ENCODE measurements around the gene HTRA2. TPM values are rescaled to one million over a fixed set of nuclear protein-coding genes. Genes with fewer than 3 reads are reported as not detected.

The HTRA2 gene
- total and polyA plus RNA-seq, 4 donors = 13.3 to 81.8 (median 18.5) TPM

DNA sequence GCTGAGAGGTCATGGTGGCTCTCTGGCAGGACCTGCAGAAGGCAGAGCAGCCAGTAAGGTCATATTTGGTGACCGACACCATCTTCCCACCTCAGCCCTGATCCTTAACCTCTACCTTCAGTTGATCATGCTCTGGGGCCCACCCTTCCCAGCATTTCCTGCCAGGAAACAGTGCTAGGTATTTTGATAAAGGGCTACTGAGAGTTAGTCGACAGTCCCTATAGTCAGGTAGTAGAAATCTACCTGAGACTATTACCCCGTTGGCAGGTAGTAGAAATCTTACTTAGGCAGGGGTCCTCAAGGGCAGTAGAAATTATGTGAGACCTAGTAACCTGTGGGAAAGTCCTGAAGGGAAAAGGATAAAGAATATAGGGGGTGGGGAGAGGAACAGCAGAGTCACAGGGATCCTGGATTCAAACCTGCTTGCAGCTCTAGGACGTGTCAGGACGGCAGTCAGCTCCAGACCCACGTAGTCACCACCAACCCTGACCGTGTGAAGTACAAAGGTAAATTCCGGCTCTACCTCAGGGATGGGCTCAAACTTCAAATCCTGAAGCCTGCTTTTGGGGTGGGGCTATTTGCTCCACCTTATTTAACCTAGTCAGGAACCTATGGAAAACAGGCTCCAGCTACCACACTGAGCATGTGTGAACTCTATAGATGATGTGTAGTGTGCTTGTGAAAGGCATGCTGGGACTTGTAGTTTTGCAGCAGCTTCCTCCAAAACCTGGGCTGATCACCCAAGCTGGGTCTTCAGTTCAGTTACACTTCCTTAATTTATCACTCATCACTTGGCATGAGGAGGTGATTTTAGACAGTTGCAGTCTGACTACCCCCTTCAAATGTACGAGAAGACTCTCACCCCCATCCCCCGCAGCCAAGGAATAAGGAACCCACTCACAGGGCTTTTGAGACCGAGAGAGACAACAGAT, 3.8 kb upstream of the HTRA2 start, which contains the start of gene DQX1:
Gene DQX1, minus strand, starts transcription at position 515 of the 932 bp plus-strand sequence. Its CDS starts 502 bp downstream, at position 13.
- Histone ChIP-seq H3K27me3 (ENCODE audit: control insufficient read depth in 4 of 4, insufficient read depth in 4 of 4, low read length in 3 of 4) (no peaks in the 10 kb centered on the region), H3K36me3 (ENCODE audit: control insufficient read depth in 4 of 4, insufficient read depth in 3 of 4, low read depth in 1 of 4, low read length in 3 of 4) (peaks cover 9 to 20% (median 17%) of the 10 kb centered on the region in 4 donors), H3K27ac (ENCODE audit: low read depth in 1 of 2, low read length in 2 of 2) (no peak within 1 kb of the TSS), H3K4me3 (ENCODE audit: low read depth in 1 of 3, low read length in 3 of 3) (no peak within 1 kb of the TSS), H3K9ac (ENCODE audit: low read depth in 1 of 2, low read length in 2 of 2) (no peak within 1 kb of the TSS), H3K4me1 (ENCODE audit: control insufficient read depth in 4 of 4, insufficient read depth in 4 of 4, low read length in 3 of 4) (peaks cover 8 to 22% (median 16%) of the 10 kb centered on the region in 4 donors), H3K9me3 (ENCODE audit: control insufficient read depth in 4 of 4, low read length in 3 of 4) (no peaks in the 10 kb centered on the region)
- DNase-seq (ENCODE audit: low spot score) = no peak
- 85% methylated on average over 11 of the region's 11 CpGs for WGBS
- TF ChIP-seq FOXA2 (IDR thresholded peaks at IDR 0.05) (no peak), RAD21 (IDR thresholded peaks at IDR 0.05) (no peak), FOXA1 (IDR thresholded peaks at IDR 0.05) (no peak), TAF1 (conservative IDR thresholded peaks at IDR 0.05) (no peak), HNF4A (conservative IDR thresholded peaks at IDR 0.05) (no peak), GABPA (IDR thresholded peaks at IDR 0.05 in 1 of 2, conservative IDR thresholded peaks at IDR 0.05 in 1 of 2) (no peak), JUND (IDR thresholded peaks at IDR 0.05) (no peak), HNF4G (IDR thresholded peaks at IDR 0.05) (no peak), EGR1 (IDR thresholded peaks at IDR 0.05; ENCODE audit: low read depth in 2 of 2) (no peak), SP1 (IDR thresholded peaks at IDR 0.05) (no peak)
- TF ChIP-seq, protein P1, sequence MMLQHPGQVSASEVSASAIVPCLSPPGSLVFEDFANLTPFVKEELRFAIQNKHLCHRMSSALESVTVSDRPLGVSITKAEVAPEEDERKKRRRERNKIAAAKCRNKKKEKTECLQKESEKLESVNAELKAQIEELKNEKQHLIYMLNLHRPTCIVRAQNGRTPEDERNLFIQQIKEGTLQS (IDR thresholded peaks at IDR 0.05) = no peak
- TF ChIP-seq, protein P2, sequence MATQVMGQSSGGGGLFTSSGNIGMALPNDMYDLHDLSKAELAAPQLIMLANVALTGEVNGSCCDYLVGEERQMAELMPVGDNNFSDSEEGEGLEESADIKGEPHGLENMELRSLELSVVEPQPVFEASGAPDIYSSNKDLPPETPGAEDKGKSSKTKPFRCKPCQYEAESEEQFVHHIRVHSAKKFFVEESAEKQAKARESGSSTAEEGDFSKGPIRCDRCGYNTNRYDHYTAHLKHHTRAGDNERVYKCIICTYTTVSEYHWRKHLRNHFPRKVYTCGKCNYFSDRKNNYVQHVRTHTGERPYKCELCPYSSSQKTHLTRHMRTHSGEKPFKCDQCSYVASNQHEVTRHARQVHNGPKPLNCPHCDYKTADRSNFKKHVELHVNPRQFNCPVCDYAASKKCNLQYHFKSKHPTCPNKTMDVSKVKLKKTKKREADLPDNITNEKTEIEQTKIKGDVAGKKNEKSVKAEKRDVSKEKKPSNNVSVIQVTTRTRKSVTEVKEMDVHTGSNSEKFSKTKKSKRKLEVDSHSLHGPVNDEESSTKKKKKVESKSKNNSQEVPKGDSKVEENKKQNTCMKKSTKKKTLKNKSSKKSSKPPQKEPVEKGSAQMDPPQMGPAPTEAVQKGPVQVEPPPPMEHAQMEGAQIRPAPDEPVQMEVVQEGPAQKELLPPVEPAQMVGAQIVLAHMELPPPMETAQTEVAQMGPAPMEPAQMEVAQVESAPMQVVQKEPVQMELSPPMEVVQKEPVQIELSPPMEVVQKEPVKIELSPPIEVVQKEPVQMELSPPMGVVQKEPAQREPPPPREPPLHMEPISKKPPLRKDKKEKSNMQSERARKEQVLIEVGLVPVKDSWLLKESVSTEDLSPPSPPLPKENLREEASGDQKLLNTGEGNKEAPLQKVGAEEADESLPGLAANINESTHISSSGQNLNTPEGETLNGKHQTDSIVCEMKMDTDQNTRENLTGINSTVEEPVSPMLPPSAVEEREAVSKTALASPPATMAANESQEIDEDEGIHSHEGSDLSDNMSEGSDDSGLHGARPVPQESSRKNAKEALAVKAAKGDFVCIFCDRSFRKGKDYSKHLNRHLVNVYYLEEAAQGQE (IDR thresholded peaks at IDR 0.05) = no peak
- TF ChIP-seq, protein P3, sequence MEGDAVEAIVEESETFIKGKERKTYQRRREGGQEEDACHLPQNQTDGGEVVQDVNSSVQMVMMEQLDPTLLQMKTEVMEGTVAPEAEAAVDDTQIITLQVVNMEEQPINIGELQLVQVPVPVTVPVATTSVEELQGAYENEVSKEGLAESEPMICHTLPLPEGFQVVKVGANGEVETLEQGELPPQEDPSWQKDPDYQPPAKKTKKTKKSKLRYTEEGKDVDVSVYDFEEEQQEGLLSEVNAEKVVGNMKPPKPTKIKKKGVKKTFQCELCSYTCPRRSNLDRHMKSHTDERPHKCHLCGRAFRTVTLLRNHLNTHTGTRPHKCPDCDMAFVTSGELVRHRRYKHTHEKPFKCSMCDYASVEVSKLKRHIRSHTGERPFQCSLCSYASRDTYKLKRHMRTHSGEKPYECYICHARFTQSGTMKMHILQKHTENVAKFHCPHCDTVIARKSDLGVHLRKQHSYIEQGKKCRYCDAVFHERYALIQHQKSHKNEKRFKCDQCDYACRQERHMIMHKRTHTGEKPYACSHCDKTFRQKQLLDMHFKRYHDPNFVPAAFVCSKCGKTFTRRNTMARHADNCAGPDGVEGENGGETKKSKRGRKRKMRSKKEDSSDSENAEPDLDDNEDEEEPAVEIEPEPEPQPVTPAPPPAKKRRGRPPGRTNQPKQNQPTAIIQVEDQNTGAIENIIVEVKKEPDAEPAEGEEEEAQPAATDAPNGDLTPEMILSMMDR (IDR thresholded peaks at IDR 0.05; ENCODE audit: low read depth, low read length, missing input control) = no peak

DNA sequence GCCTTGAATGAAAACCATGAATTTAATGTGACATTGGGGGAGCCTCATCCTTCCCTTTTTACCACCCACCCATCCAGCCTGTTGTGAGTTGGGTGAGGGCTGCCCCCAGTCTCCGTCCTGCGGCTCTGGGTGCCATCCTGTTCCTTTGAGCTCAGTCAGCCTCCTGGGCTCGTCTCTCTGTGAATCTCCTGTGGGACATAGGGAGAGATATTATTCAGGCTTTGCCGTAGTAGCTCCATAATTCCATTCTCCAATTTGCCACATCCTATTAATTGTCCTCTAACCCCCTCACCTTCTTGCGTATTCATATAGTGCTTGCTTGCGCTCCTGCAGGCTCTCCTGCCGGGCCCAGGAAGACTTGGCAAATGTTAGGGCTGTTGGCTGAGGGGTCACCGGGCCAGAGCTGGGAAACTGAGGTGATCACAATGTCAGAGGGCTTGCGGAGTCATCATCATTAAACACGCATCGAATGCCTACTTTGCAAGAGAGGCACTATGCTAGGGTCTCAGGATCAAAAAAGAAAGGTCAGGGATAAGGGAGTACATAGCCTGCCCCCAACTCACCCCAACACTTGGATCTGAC, 3.0 kb upstream of the HTRA2 start:
- TF ChIP-seq RXRA (IDR thresholded peaks at IDR 0.05) (no peak), JUND (IDR thresholded peaks at IDR 0.05) (no peak), YY1 (IDR thresholded peaks at IDR 0.05) (no peak), HNF4G (IDR thresholded peaks at IDR 0.05) (no peak), NR2F2 (IDR thresholded peaks at IDR 0.05) (no peak), EGR1 (IDR thresholded peaks at IDR 0.05; ENCODE audit: low read depth in 2 of 2) (no peak)
- TF ChIP-seq, protein P4, sequence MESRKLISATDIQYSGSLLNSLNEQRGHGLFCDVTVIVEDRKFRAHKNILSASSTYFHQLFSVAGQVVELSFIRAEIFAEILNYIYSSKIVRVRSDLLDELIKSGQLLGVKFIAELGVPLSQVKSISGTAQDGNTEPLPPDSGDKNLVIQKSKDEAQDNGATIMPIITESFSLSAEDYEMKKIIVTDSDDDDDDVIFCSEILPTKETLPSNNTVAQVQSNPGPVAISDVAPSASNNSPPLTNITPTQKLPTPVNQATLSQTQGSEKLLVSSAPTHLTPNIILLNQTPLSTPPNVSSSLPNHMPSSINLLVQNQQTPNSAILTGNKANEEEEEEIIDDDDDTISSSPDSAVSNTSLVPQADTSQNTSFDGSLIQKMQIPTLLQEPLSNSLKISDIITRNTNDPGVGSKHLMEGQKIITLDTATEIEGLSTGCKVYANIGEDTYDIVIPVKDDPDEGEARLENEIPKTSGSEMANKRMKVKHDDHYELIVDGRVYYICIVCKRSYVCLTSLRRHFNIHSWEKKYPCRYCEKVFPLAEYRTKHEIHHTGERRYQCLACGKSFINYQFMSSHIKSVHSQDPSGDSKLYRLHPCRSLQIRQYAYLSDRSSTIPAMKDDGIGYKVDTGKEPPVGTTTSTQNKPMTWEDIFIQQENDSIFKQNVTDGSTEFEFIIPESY (IDR thresholded peaks at IDR 0.05) = no peak
- no peaks in the 10 kb centered on the region for H3K27me3 ChIP-seq (ENCODE audit: control insufficient read depth in 4 of 4, insufficient read depth in 4 of 4, low read length in 3 of 4)
- WGBS = 97% methylated on average over 11 of the region's 11 CpGs

More for the DNA sequence above, 3.0 kb upstream of the HTRA2 start:
- no peak for DNase-seq (ENCODE audit: low spot score)
- no peak overlapping the region for H3K9ac ChIP-seq (ENCODE audit: low read depth in 1 of 2, low read length in 2 of 2)
- no peaks in the 10 kb centered on the region for H3K9me3 ChIP-seq (ENCODE audit: control insufficient read depth in 4 of 4, low read length in 3 of 4)
- peaks cover 8 to 26% (median 19%) of the 10 kb centered on the region in 4 donors for H3K4me1 ChIP-seq (ENCODE audit: control insufficient read depth in 4 of 4, insufficient read depth in 4 of 4, low read length in 3 of 4)
- no peak overlapping the region for H3K27ac ChIP-seq (ENCODE audit: low read depth in 1 of 2, low read length in 2 of 2)
- no peak overlapping the region for H3K4me3 ChIP-seq (ENCODE audit: low read depth in 1 of 3, low read length in 3 of 3)
- peaks cover 9 to 20% (median 17%) of the 10 kb centered on the region in 4 donors for H3K36me3 ChIP-seq (ENCODE audit: control insufficient read depth in 4 of 4, insufficient read depth in 3 of 4, low read depth in 1 of 4, low read length in 3 of 4)

Data from liver (tissue), 9 donors.